ENCODE results near the gene MATCAP1. TPM values are rescaled to one million over a fixed set of nuclear protein-coding genes. Genes with fewer than 3 reads are reported as not detected.
A peak's percentile ranks its signal among the peaks of the same experiment; 100 is the strongest.

The MATCAP1 gene
- total and polyA plus RNA-seq, 2 donors = 5.2 to 24.6 TPM

GRCh38 chr16:67156143-67156844 lies 27.5 kb downstream of the MATCAP1 start:
- H3K4me1 ChIP-seq (ENCODE audit: control insufficient read depth in 2 of 2, insufficient read depth in 2 of 2, low read length in 2 of 2) = peaks cover 17 to 41% of the 10 kb centered on the region in 2 donors
- H3K9me3 ChIP-seq (ENCODE audit: control insufficient read depth in 2 of 2, insufficient read depth in 1 of 2, low read length in 1 of 2) = peaks cover 0 to 7% of the 10 kb centered on the region in 2 donors
- WGBS = 87% methylated on average over 15 of the region's 15 CpGs
- DNase-seq (ENCODE audit: low read depth in 6 of 9, low spot score in 9 of 9) = no peak
- peaks cover 0 to 3% of the 10 kb centered on the region in 2 donors for H3K36me3 ChIP-seq (ENCODE audit: control insufficient read depth in 2 of 2, insufficient read depth in 2 of 2, low read length in 1 of 2)
- H3K27ac ChIP-seq (ENCODE audit: low read depth in 1 of 2, low read length in 1 of 2) = no peak overlapping the region
- peaks cover 39 to 96% of the 10 kb centered on the region in 2 donors for H3K27me3 ChIP-seq (ENCODE audit: control insufficient read depth in 2 of 2, insufficient read depth in 1 of 2, low read length in 1 of 2)
- H3K4me3 ChIP-seq (ENCODE audit: low read length in 2 of 2) = no peak overlapping the region

DNA sequence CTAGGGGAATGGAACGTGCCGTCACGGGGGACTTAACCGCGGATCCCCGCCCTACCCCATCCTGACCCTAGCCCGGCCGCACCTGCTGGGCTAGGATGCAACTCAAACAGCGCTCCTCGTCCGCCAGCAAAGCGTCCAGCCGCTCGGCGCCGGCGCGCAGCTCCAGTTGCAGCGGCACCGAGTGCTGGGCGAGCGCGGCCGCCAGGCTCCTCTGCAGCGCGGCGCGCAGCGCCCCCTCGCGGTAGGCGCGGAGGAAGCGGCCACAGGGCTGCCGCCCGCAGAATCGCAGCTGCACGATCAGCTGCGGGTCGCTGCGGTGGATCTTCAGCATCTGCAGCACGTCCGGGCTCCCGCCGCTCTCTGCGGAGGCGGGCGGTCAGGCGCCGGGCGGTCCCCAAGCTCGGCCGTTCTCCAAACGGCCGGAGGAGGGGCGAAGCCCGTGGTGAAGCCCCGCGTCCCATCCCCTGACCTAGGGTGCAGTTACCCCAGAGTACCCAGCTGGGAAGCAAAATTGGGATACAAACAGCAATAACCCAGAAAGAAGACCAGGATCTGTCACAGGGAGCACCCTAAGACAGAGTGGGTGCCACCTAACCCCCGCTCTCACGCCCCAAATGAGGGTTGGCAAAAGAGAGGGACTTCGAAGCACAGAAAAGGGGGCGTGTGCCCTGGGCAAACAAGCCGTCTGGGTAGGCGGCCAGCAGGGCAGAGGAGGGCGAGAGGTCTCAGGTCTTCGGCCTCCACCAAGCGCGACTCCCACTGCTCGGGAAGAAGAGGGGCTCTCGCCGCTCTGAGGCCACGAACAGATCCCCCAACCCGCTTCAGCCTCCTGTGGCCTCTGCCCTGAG lies 28.2 kb downstream of the MATCAP1 start:
- Histone ChIP-seq H3K27me3 (ENCODE audit: control insufficient read depth in 2 of 2, insufficient read depth in 1 of 2, low read length in 1 of 2) (peaks cover 40 to 96% of the 10 kb centered on the region in 2 donors), H3K27ac (ENCODE audit: low read depth in 1 of 2, low read length in 1 of 2) (no peak overlapping the region), H3K4me1 (ENCODE audit: control insufficient read depth in 2 of 2, insufficient read depth in 2 of 2, low read length in 2 of 2) (peaks cover 19 to 37% of the 10 kb centered on the region in 2 donors), H3K36me3 (ENCODE audit: control insufficient read depth in 2 of 2, insufficient read depth in 2 of 2, low read length in 1 of 2) (peaks cover 0 to 3% of the 10 kb centered on the region in 2 donors), H3K9me3 (ENCODE audit: control insufficient read depth in 2 of 2, insufficient read depth in 1 of 2, low read length in 1 of 2) (peaks cover 0 to 8% of the 10 kb centered on the region in 2 donors), H3K4me3 (ENCODE audit: low read length in 2 of 2) (peak overlapping the region in 1 of 2 donors; percentile 34)
- peak in 7 of 9 donors; percentile 41 to 89 (median 75) for DNase-seq (ENCODE audit: low read depth in 6 of 9, low spot score in 9 of 9)
- WGBS = 18% methylated on average over 74 of the region's 74 CpGs

DNA sequence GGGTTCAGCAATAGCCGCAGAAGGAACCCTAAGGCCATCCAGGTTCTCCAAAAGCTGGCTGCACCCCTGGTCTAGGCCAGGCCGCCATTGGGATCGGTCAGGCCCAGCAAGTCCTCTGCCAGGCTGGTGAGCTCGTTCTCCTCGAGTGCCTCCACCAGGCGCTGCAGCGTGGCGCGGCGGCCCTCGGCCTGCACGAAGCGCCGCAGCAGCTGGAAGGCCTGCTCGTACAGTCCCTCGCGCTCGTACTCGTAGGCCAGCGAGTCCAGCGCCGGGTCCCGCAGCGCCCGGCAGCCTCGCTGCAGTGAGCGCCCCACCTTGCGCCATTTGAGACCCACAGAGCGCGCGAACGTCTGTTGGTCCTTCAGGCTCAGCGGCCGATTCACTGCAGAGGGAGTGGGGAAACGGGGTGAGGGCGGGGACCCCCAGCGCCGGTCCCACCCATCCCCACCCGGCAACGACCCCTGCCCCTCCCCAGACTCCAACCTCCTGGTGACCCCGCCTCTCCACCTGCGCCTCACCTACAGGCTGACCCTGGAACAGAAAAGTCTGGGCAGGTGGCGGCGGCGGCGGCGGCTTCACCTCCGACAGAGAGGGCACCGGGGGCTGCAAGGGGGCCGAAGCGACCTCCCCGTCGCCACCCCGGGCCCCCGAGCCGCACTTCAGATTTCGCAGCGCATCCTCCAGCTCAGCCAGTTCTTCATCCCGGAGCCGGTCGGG lies 29.0 kb downstream of the MATCAP1 start:
- peaks cover 0 to 4% of the 10 kb centered on the region in 2 donors for H3K36me3 ChIP-seq (ENCODE audit: control insufficient read depth in 2 of 2, insufficient read depth in 2 of 2, low read length in 1 of 2)
- WGBS = 48% methylated on average over 61 of the region's 61 CpGs
- peaks cover 3 to 11% of the 10 kb centered on the region in 2 donors for H3K9me3 ChIP-seq (ENCODE audit: control insufficient read depth in 2 of 2, insufficient read depth in 1 of 2, low read length in 1 of 2)
- no peak for DNase-seq (ENCODE audit: low read depth in 6 of 9, low spot score in 9 of 9)
- H3K27me3 ChIP-seq (ENCODE audit: control insufficient read depth in 2 of 2, insufficient read depth in 1 of 2, low read length in 1 of 2) = peaks cover 48 to 97% of the 10 kb centered on the region in 2 donors
- H3K4me1 ChIP-seq (ENCODE audit: control insufficient read depth in 2 of 2, insufficient read depth in 2 of 2, low read length in 2 of 2) = peaks cover 21 to 32% of the 10 kb centered on the region in 2 donors
- H3K27ac ChIP-seq (ENCODE audit: low read depth in 1 of 2, low read length in 1 of 2) = no peak overlapping the region
- peak overlapping the region in 1 of 2 donors; percentile 34 for H3K4me3 ChIP-seq (ENCODE audit: low read length in 2 of 2)

GRCh38 chr16:67151431-67152097 lies 32.2 kb downstream of the MATCAP1 start:
- peaks cover 16 to 25% of the 10 kb centered on the region in 2 donors for H3K36me3 ChIP-seq (ENCODE audit: control insufficient read depth in 2 of 2, insufficient read depth in 2 of 2, low read length in 1 of 2)
- no peak overlapping the region for H3K4me3 ChIP-seq (ENCODE audit: low read length in 2 of 2)
- H3K27me3 ChIP-seq (ENCODE audit: control insufficient read depth in 2 of 2, insufficient read depth in 1 of 2, low read length in 1 of 2) = peaks cover 50 to 79% of the 10 kb centered on the region in 2 donors
- WGBS = 83% methylated on average over 8 of the region's 8 CpGs
- DNase-seq (ENCODE audit: low read depth in 6 of 9, low spot score in 9 of 9) = no peak
- peaks cover 10 to 21% of the 10 kb centered on the region in 2 donors for H3K4me1 ChIP-seq (ENCODE audit: control insufficient read depth in 2 of 2, insufficient read depth in 2 of 2, low read length in 2 of 2)
- H3K27ac ChIP-seq (ENCODE audit: low read depth in 1 of 2, low read length in 1 of 2) = no peak overlapping the region
- peaks cover 5 to 13% of the 10 kb centered on the region in 2 donors for H3K9me3 ChIP-seq (ENCODE audit: control insufficient read depth in 2 of 2, insufficient read depth in 1 of 2, low read length in 1 of 2)

DNA sequence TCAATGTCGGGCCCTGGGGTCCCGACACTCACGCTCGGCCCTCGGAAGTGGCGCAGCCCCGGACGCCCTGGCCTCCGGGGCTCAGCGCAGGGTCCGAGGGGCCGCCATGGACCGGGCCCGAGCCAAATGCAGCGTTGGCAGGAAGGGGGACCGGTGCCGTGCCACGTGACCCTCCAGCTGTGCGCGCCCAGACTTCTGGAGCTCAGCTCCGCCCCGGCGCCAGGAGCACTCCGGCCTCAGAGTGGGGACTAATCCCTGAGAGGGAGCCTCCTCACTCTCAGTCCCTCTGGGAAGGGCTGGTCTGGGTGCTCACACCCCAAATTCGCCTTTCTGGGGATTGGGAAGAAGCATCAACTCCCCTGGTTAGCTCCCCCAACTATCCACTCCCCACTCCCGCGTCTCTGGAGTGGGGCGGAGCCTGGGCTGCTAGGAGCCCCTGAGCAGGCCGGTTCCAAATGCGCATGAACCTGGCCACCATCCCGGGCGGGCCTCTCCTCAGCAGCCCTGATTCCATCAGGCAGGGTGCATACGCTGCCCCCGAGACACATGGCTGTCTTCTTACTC lies 32.8 kb downstream of the MATCAP1 start, which contains the start of gene B3GNT9:
B3GNT9 (minus strand) TSS at position 166 of the 564 bp plus-strand sequence. CDS start 513 bp downstream, outside the sequence.
- 4% methylated on average over 34 of the region's 34 CpGs for WGBS

GRCh38 chr16:67150047-67150832 lies 33.5 kb downstream of the MATCAP1 start:
- peaks cover 5 to 13% of the 10 kb centered on the region in 2 donors for H3K9me3 ChIP-seq (ENCODE audit: control insufficient read depth in 2 of 2, insufficient read depth in 1 of 2, low read length in 1 of 2)
- WGBS = 10% methylated on average over 94 of the region's 94 CpGs
- H3K36me3 ChIP-seq (ENCODE audit: control insufficient read depth in 2 of 2, insufficient read depth in 2 of 2, low read length in 1 of 2) = peaks cover 28 to 38% of the 10 kb centered on the region in 2 donors
- peak in 3 of 9 donors; percentile 42 to 61 (median 59) for DNase-seq (ENCODE audit: low read depth in 6 of 9, low spot score in 9 of 9)
- H3K27me3 ChIP-seq (ENCODE audit: control insufficient read depth in 2 of 2, insufficient read depth in 1 of 2, low read length in 1 of 2) = peaks cover 44 to 66% of the 10 kb centered on the region in 2 donors
- H3K4me1 ChIP-seq (ENCODE audit: control insufficient read depth in 2 of 2, insufficient read depth in 2 of 2, low read length in 2 of 2) = peaks cover 10 to 16% of the 10 kb centered on the region in 2 donors
- peak overlapping the region; percentile 18 to 63 for H3K4me3 ChIP-seq (ENCODE audit: low read length in 2 of 2)
- peak overlapping the region in 1 of 2 donors; percentile 37 for H3K27ac ChIP-seq (ENCODE audit: low read depth in 1 of 2, low read length in 1 of 2)

More for the DNA sequence above, 32.8 kb downstream of the MATCAP1 start, which contains the start of gene B3GNT9:
- Histone ChIP-seq H3K27ac (ENCODE audit: low read depth in 1 of 2, low read length in 1 of 2) (peak within 1 kb of the TSS in 1 of 2 donors; percentile 37), H3K36me3 (ENCODE audit: control insufficient read depth in 2 of 2, insufficient read depth in 2 of 2, low read length in 1 of 2) (peaks cover 21 to 32% of the 10 kb centered on the region in 2 donors), H3K27me3 (ENCODE audit: control insufficient read depth in 2 of 2, insufficient read depth in 1 of 2, low read length in 1 of 2) (peaks cover 47 to 73% of the 10 kb centered on the region in 2 donors), H3K9me3 (ENCODE audit: control insufficient read depth in 2 of 2, insufficient read depth in 1 of 2, low read length in 1 of 2) (peaks cover 5 to 13% of the 10 kb centered on the region in 2 donors), H3K4me3 (ENCODE audit: low read length in 2 of 2) (peak within 1 kb of the TSS; percentile 18 to 63), H3K4me1 (ENCODE audit: control insufficient read depth in 2 of 2, insufficient read depth in 2 of 2, low read length in 2 of 2) (peaks cover 10 to 21% of the 10 kb centered on the region in 2 donors)
- DNase-seq (ENCODE audit: low read depth in 6 of 9, low spot score in 9 of 9) = no peak

DNA sequence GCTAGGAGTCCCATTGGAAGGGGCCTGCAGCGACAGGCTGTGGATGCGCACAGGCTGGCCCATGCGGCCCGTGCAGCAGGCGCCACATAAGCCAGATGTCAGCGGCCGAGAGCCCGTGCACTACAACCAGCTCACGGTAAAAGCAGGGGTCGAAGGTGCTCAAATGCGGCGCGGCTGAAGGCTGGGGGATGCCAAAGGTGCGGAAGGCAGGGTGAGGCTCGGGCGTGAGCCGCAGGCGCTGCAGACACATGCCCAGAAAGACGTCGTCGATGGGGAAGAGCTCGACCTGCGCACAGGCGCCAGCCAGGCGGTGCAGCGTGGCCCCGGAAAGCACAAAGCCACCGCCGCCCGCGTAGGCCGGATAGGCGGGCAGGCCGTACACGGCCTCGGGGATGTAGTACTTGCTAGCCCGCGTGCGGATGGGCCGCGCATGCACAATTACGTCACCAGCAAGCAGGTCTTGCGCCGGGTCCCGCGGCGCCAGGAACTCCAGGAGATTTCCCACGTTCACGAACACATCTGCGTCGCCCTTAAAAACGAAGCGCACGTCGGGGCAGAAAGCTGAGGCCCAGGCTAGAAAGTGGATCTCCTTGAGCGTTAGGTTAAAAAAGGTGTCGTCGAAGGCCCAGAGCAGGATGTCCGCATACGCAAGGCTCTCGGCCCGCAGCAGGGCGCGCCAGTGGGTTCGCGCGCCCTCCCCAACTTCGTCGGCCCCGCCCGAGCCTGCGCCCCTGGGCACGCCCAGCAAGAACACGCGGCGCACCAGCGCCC lies 34.3 kb downstream of the MATCAP1 start:
- WGBS = 80% methylated on average over 77 of the region's 77 CpGs

More for the DNA sequence above, 34.3 kb downstream of the MATCAP1 start:
- H3K4me3 ChIP-seq (ENCODE audit: low read length in 2 of 2) = no peak overlapping the region
- DNase-seq (ENCODE audit: low read depth in 6 of 9, low spot score in 9 of 9) = no peak
- peaks cover 36 to 45% of the 10 kb centered on the region in 2 donors for H3K36me3 ChIP-seq (ENCODE audit: control insufficient read depth in 2 of 2, insufficient read depth in 2 of 2, low read length in 1 of 2)
- H3K4me1 ChIP-seq (ENCODE audit: control insufficient read depth in 2 of 2, insufficient read depth in 2 of 2, low read length in 2 of 2) = peaks cover 7 to 12% of the 10 kb centered on the region in 2 donors
- peaks cover 5 to 13% of the 10 kb centered on the region in 2 donors for H3K9me3 ChIP-seq (ENCODE audit: control insufficient read depth in 2 of 2, insufficient read depth in 1 of 2, low read length in 1 of 2)
- H3K27me3 ChIP-seq (ENCODE audit: control insufficient read depth in 2 of 2, insufficient read depth in 1 of 2, low read length in 1 of 2) = peaks cover 36 to 58% of the 10 kb centered on the region in 2 donors
- H3K27ac ChIP-seq (ENCODE audit: low read depth in 1 of 2, low read length in 1 of 2) = no peak overlapping the region
